NK-92 (cell line): ENCODE results near the gene GREB1.

Experiments used
- DNase-seq: peaks from one replicate; lab custom pipeline; 2025; ENCODE audit not compliant: unreplicated experiment; lab: John Stamatoyannopoulos, UW

GREB1 gene

DNA sequence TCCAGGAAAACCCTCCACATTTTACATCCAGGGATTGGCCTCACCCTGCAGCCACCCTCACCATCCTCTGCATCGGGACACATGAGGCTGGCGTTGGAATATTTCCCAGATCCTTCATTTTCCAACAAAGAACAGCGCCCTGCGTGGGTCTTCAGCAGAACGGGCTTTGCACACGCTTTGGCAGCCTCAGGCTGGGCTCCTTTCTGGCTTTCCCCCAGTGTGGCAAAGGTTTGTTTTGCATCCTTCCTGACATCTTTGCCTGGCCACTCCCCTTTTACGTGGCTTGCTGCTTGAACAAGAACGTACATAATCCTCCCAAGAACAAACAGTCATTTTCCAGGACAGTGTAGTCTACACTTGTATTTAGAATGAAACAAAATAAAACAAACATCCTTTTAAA, 25.6 kb upstream of the GREB1 start:
- DNase-seq: no peak

DNA sequence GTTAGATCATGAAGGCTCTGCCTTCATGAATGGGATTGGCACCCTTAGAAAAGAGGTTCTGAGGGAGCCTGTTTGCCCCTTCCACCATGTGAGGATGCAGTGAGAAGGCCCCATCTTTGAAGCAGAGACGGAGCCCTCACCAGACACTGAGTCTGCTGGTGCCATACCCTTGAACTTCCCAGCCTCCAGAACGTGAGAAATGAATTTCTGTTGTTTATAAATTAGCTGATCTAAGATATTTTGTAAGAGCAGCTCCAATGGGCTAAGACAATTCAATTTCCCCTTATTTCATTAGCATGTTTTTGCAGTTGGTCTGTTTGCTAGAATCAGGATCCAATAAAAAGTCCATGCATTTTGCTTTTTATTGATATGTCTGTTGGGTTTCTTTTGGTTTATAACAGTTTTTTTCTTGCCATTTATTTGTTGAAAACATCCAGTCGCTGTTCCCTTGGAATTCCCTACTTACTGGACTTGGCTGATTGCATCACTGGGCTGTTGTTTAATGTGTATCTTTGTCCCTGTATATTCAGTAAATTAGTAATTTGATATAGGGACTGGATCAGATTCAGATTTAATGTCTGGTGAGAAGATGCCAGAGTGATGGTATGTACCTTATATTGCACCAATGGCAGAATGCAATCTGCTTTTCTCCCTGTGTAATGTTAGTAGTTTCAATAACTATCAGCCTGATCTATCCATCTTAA, 24.0 kb upstream of the GREB1 start:
- DNase-seq: no peak

DNA sequence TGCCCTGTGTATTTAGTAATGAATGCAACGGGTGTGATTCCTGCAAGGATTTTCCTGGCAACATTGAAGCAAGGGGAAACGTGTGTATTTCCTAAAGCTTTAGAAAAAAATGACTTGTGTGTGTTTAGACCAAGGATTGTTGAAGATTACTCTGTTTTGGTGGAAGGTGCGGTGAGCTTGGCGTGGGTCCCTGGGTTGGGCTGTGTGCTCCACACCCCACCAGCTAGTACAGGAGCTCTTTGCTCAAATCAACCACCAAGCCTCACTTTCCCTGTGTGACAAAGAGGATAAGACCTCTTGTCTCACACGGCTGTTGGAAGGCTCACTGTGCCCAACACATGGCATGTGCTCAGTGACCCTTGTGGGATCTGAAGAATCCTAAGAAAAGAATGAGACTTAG, 21.4 kb upstream of the GREB1 start:
- DNase-seq: no peak

DNA sequence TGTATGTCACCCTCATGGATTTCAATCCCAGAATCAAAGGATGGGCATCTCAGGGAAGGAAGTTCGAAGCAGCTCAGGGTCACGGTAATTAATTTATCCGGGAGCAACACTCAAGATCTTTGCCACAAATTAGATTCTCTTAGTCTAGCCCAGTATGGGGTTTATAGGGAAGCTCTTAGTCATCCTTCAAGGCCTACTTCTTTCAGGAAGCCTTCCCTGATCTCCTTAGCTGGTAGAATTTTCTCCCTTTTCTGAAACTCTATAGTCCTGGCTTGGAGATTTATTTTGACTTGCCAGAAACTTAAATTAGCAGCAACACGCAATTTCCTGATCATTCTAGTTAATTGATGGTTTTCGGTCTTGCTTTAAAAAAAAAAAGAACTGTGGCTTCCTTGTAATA, 20.5 kb upstream of the GREB1 start:
- DNase-seq: no peak

DNA sequence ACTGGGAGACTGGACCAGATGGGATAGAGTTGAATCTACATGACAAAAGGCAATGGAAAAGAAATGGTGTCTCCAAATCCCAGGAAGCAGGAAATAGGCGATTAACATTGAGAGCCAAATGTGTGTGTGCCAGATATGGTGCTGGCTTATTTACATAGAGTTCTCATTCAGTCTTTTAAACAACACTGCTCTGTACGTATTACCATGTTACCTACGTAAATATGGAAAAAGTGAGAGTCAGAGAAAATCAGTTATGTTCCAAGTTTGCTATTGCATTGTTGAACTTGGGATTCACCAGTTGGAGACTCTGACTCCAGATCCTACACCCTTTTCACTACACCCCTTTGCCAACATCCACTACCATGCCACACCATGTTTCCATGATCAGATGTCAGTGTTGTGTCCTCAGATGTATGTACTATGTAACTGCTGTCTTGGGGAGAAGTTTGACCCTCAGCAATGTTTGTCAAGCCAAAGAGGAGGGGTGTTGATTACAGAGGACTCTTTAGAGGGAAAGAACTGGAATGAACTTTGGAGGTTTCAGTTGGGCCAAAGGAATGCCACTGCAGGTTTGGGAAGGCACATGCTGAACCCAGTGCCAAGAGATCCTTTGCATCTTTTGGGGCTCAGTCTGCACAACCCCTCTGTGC, 19.6 kb upstream of the GREB1 start:
- no peak for DNase-seq

DNA sequence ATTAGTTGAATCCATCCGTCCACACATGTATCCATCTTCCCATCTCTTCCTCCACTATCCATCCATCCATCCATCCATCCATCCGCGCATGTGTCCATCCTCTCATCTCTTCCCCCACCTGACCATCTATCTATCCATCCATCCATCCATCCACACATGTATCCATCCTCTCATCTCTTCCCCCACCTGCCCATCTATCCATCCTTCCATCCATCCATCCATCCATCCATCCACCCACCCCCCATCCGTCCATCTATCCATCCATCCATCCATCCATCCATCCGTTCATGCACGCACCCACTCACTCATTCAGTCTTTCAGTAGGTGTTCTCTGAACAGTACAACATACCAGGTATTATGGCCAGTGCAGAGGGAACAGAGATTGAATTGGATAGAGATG, 18.9 kb upstream of the GREB1 start:
- no peak for DNase-seq

DNA sequence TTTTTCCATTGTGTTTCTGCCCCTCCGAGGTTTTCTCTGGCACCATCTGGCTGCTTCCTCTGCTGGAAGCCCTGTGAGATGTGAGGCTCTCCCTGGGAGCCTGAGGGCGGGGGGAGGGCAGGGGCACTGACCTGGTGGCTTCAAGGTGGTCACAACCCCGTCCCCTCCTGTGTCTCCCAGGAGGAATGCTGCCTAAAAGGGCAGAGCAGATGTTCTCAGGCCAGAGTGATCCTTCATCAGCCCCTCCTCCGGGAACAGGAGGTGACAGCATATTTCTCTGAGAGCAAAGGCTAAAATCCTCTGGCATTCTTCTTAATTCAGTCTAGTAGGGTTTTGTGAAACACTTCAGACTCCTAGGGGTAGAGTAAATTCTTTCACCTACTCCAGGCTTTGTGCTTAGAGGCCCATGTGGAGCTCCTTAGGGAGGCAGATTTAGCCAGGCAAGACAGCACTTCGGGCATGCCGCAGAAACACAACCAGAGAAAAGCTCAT, 18.3 kb upstream of the GREB1 start:
- DNase-seq: no peak

DNA sequence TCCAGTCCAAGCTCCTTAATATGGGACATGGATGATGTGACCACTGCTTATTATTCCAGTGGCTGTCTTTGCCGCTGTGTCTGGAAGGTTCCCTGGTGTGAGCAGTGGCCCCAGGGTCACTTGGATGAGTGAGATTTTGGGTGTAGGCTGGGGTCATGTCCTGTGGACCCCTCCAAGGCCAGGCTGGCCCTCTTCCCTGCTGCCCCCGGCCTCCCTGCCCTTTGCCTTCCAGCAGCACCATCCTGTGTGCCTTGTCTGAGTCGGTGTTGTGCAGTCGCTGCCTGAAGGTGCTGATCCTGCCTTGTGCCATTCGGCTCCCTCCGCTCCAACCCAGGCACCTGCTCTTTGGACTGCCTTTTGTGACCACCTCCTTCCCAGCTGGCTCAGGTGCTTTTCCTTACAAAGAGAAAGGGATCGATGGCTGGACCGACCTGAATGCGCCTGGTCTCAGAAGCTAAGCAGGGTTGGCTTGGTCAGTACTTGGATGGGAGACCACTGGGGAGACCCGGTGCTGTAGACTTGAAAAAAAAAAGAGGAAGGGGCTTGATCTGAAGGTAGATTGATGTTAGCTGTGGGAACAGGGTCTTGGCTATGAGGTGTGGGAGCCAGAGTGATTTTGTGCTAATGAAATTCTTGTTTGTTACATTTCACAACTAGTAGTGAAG, 16.7 kb upstream of the GREB1 start:
- DNase-seq: no peak

DNA sequence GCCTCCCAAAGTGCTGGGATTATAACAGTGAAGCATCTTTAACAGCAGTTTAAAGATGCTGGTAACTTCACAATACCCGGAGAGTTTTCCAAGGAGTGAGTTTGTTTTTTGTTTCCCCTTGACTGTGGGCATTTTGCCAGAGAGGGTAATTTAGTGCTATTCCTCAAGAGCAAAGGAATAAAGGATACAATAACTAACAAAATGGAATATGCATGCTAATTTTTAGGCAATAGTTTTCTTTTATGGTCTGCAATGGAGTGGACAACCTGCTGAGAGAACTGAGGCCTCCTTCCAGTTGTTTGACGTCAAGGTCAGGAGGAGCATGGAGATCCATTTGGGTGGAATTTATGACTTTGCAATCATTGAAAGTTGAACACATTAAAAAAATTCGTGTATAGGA, 15.9 kb upstream of the GREB1 start:
- no peak for DNase-seq

DNA sequence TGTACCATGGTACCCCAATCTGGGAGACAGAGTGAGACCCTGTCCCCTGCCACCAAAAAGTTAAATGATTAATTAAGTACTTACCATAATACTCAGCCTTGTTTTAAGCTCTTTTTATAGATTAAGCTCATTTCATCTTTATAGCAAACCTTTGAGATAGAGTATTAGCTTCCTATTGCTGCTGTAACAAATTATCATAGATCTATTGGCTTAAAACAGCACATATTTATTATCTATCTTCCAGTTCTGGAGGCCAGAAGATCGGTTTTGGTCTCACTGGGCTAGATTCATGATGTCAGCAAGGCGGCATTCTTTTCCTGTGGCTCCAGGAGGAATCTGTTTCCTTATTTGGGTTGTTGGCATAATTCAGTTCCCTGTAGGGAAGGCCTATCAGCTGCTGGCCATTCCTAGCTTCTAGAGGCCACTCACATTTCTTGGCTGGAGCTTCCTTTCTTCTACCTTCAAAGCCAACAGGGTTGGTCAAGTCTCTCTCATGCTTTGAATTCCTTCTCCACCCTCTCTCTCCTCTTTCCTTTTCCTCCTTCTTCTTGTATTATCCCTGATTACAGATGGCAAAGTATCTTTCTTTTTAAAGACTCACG, 13.7 kb upstream of the GREB1 start:
- no peak for DNase-seq

DNA sequence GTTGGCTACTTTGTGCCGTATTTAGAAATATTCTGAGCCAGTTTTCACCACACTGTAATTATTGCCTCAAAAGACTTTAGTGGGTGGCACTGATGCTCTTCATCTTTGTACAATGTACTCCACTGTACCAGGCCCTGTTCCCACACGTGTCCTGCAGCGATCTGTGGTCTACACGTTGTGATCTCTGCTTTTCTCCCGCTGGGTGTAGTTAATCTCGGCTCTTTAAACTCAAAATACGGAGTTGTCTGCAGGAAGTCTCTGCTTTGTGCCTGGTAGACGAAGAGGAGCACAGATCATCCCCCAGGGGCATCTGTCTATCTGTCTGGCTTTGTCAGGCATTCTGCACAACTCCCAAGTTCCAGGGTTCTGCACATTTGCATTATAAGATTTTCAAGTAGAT, 12.1 kb upstream of the GREB1 start:
- DNase-seq: no peak

DNA sequence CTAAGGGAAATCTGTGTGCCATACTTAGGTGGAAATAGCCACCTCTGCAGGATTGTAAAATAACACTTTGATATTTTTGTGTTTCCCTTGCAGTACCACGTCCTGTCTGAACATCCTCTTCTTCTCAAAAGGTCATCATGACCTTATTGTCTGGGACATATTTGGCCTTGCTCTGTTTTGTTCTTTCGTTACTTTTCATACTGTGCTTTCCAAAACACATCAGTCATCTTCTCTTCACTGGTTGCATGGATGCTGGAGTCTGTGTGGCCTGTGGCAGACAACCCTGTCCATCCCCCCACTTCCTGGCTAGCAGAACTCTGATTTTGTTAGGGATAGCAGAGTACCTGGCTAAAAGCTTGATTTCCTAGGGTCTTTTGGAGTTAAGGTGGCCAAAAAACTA, 9.4 kb upstream of the GREB1 start:
- no peak for DNase-seq

DNA sequence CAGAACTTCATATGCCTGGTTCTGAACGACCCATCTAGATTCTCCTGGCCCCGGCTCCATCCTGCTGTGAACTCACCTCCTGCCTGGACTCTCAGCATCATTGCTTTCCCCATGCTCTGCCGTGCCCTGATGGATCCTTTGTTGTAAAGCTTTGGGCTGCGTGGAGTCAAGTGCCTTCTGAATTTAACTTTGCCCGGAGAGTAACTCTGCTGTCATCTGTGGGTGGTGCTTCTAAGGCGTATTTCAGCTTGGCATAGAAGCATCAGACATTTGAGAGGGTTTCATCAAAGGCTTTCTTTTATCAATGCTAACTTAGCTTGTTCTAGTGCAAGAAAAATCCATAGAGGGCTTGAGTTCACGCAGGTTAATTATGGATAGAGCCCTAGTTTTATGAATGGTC, 8.1 kb upstream of the GREB1 start:
- no peak for DNase-seq

DNA sequence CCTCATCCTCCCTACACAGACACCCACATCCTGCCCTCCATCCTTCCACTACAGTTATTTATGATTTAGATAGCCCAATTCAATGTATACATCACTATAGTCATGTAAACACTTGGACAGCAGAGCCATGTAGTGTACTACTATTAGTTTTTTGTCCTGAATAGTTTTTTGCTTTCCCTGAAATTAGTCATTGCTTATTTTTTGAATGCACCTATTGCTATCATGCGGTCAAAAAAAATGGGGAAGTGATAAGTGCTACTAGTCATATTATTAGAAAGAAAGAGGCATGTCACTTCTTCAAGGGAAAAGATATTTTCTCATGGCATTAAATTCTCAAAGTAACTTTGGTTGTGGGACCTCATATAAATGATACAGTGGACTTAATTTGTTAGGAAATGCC, 6.8 kb upstream of the GREB1 start:
- DNase-seq: no peak

DNA sequence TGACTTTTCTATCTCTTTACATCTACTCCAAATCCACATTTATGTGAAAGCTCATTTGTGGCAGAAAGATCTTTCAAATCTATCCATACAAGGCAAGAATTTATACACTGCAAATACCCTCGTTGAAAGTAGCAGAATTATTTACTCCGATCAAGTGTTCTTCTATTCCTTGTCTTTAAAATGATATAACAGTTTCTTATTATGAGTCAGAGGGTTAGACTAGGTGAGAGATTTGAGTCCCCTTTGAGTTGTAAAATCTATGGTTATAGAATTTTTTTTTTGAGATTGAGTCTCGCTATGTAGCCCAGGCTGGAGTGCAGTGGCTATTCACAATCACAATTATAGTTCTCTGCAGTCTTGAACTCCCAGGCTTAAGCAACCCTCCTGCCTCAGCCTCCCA, 5.6 kb upstream of the GREB1 start:
- no peak for DNase-seq

DNA sequence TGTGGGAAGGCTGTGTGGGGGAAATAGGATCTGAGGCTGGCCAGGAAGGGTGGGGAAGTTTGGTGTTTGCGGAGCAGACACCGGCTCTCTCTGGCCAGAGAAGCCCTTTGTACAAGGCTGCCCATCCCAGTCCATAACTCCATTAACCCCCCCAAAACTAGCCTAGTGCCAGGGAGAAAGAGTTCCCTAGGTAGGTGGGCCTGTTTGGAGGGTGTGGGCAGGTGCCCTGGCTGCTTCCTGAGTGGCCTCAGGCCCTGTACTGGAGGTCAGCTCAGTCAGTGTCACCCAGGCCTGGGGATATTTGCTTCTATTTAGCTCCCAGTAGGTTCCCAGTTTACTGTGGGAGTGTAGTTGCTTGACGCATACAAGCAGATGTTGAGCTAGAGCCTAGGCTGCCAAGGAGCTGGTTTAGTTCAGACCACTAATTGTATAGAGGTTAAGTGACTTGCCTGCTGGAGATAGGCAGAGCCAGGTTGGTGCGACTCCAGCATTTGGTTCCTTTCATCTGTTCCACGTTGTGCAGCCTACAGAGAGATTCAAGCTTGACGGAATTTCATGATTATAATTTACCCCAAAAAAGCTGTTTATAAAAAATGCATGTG, 2.9 kb upstream of the GREB1 start:
- no peak for DNase-seq

DNA sequence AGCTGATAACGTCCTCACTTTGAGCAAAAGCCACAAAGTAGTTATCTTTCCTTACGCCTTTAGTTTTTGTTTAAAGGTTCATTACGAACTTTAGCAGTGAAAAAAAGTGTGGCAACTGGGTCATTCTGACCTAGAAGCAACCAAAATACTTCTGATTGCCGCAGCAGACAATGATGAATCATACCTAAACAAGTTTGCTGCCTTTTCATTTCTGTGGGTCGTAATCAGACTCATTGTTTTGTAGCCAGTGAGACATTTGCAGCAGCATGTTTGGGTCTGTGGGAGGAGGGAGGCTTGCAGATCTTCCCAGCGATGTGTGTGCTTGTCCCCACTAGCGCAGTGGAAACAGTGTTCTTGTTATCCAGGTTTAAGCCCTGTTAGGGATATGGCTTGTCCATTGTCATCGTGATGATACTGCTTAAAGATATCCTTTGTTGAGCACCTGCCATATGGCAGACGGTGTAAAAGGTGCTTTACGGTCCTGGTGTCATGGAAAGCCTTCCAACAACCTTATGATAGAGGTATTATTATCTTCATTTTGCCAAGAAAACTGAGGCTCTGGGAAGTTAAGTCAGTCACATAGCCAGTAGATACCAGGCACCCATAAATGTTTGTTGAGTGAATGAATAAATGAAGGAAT, 1.3 kb upstream of the GREB1 start:
- DNase-seq: no peak

DNA sequence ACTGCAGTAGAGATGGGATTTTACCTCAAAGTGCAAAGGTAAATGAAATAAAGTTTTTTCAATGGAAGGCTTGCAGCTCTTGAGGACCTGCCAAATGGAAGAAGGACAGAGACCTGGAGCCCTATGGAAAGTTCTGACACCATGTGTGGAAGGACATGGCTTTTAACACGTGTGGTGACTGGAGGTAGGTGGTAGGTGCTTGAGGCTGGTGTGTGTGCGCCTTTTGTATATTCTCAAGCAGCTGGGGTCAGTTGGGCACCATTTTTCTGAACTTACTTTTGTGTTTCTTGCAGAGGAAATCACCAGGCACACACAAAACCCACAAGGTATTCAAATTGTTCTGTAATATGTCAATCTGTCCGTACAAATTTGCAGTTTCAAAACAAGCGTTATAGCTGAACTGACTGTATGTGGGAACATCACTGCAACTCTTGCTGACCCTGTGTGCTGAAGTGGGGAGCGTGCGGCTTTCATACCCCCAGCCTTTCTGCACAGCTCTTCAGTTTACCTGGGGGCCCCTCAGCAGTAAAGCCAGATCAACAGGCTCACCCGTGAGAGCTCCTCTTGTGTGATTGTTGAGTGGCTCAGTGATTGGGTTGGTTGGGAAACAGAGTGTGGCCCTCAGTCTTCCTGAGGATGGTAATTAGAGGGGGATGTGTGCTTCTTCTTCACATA, 363 bp downstream of the GREB1 start:
- no peak for DNase-seq

DNA sequence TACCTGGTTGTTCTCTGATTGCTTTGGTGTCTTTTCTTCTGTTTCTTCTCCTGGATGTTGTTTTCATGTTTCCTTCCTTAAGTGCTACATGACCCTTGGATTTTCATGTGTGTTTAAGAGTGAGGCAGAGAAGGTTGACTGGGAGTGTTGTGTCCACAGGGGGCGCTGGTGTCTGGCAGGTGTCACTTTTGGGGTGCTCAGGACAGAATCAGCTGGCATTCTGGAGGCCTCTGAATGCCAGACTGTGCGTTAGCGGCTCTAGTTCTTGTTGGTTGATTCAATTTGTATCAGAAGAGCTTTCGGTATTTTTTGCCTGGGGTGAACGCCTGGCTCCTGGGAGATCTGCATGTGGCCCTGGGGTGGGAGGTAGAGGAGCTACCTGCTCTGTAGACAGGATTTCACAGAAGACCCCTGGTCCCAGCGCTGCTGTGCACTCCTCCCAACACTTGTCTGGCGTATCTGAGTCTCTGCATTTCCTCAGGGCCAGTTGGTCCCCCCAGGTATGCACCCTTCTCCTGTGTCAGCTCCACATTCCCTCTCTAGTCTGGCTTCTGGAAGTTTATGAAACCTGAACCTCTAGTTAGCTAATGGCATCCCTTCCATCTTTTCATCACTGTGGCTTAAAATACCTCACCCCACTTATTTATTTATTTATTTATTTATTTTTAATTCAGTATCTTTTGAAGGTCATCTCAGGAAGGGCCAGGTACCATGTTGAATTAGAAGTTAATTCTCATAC, 1.1 kb downstream of the GREB1 start:
- DNase-seq: no peak

DNA sequence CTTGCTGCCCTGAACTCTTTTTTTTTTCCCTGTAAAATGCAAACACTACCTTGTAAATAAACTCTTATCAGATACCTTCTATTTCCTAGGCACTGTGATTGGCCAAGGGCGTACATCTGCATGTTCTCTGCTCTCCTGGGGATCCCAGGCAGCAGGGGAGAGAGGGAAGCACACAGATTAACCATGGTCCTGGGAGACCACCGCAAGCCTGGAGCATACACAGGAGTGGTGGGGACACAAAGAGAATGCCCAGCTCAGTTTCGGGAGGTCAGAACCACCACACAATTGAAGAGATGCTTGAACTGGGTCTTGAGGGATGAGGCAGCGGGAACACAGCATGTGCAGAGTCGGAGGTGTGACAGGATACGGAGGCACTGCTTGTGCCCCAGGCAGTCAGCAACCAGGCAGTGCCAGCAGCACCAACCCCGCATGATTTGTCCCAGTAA, 2.1 kb downstream of the GREB1 start:
- no peak for DNase-seq
